Pancreas (tissue), 10 donors: ENCODE measurements around the gene UBALD1. TPM values are rescaled to one million over a fixed set of nuclear protein-coding genes. Genes with fewer than 3 reads are reported as not detected.

ENCODE experiments used
- ATAC-seq, 4 donors: fragments of 200-7000 bp; cut with Tn5 transposase; one replicate each; pipeline versions ENCODE4 v1.8.0 to v1.9.1; 2020; ENCODE audit warnings: mild to moderate bottlenecking in 4 of 4, moderate library complexity in 4 of 4
- DNase-seq, 6 donors: peaks; one replicate each; pipeline ENCODE4 v3.0.0-alpha.2; 2020
- FAIRE-seq: peaks from 2 replicates; lab custom pipeline; 2012; peaks lifted over from hg19 to GRCh38; lab: Jason Lieb, UNC
- H3K27ac ChIP-seq, 4 donors: fragments of 200-600 bp; sonication (generic); 1 replicate in 3 of 4; 2 replicates in 1 of 4; pipeline versions ENCODE4 v1.5.0 to v1.8.0; 2020
- H3K27me3 ChIP-seq, 4 donors: fragments of 200-600 bp; one replicate each; pipeline ENCODE4 v1.8.0; 2021
- H3K36me3 ChIP-seq, 3 donors: fragments of 200-600 bp; sonication (generic) in 1 of 3; one replicate each; pipeline versions ENCODE4 v1.5.0 to v1.8.0; 2020 to 2021
- H3K4me1 ChIP-seq, 3 donors: fragments of 200-600 bp; one replicate each; pipeline ENCODE4 v1.8.0; 2021
- H3K4me3 ChIP-seq, 4 donors: fragments of 200-600 bp; sonication (generic) in 2 of 4; one replicate each; pipeline versions ENCODE4 v1.5.0 to v1.8.0; 2020 to 2021
- H3K9me3 ChIP-seq, 4 donors: fragments of 200-600 bp; one replicate each; pipeline ENCODE4 v1.8.0; 2021
- WGBS, 2 donors: extraction: QIAGEN DNeasy Blood & Tissue Kit; methylation state at CpG; one replicate each; pipeline ENCODE4 v1.1.7; 2013; 5-methylcytosine and 5-hydroxymethylcytosine counted together
- intact Hi-C, 3 donors: fragments of 100-400 bp; cut with DNase I; formaldehyde crosslinking; loops; one replicate each; pipeline versions ENCODE4 v1.11.1 to v1.14.2; 2022
- polyA plus RNA-seq, 2 donors: library from polyadenylated mRNA; stranded (reverse); fragments of 200-250 nt; gene quantifications; one replicate each; pipeline ENCODE4 v1.2.3, GENCODE V29; 2013
- total RNA-seq, 6 donors: library from RNA; stranded (reverse); fragmentation: NEBNext Ultra II Directional in 4 of 6; extraction: Animal tissue kit (Norgen Biotek cat#: 25700) in 4 of 6; gene quantifications; one replicate each; pipeline versions ENCODE4 v1.2.1 to v1.2.4, GENCODE V29; 2021 to 2023
- TF ChIP-seq, protein P1 (sequence below), 4 donors: fragments of 200-600 bp; sonication (generic) in 3 of 4; IDR thresholded peaks; one replicate each; pipeline versions ENCODE4 v1.5.0 to v1.8.0; 2021; ENCODE audit warnings: antibody characterized with exemption in 4 of 4
- donor health status: healthy with polysubstance abuse.
- donor health status: DM: no; HTN: no; CAD: no; lungs with moderate emphysema.
- donor health status: DM: no; HTN: no; CAD: no.
- donor health status: control.
- donor health status: control.
- donor health status: Bipolar disorder and iron deficiency.
- donor health status: DM: yes; HTN: yes; CAD: no.
- donor health status: DM: no; HTN: no; CAD: no.
- donor health status: DM: no; HTN: no; CAD: no.
- donor health status: DM: yes; HTN: yes; CAD: no.

Gene UBALD1
- total and polyA plus RNA-seq, 8 donors: 9.1 to 42.5 (median 17.1) TPM

DNA sequence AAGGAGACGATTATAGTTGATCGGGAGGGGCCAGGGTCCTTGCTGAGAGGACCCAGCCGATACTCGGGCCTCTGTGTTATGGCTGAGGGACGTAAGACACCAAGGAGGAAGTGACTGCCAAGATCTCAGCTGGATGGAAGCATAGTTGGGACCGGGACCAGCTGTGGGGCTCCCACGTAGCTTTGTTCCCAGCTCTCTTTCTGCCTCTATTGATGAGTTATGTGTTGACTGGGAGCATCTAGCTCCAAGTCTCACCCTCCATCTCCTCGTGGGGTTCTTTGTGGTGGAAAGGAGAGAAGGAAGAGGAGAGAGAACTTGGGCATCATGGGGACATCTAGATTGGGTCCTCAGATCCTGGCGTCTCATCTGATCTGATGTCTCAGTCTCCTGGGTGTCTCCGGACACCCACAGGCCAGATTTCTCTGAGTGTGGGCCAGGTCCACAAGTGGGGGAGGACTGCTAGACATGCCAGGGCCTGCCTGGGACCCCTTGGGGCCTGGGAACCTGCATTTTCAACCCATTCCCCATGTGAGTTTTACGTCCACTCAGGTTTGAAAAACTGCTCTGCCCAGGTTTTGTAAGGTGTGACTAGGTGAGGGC is 11.0 kb upstream of the UBALD1 start:
- H3K9me3 ChIP-seq: no peaks in the 10 kb centered on the region
- H3K36me3 ChIP-seq: no peaks in the 10 kb centered on the region
- 4 to 6% methylated on average over 11 of the region's 11 CpGs for WGBS, 2 donors
- H3K27me3 ChIP-seq: no peaks in the 10 kb centered on the region
- FAIRE-seq: no peak
- DNase-seq: peak in 1 of 6 donors; percentile 54
- H3K27ac ChIP-seq: peak overlapping the region; percentile 92 to 97 (median 94)
- intact Hi-C loops: no loop called here
- TF ChIP-seq, protein P1, sequence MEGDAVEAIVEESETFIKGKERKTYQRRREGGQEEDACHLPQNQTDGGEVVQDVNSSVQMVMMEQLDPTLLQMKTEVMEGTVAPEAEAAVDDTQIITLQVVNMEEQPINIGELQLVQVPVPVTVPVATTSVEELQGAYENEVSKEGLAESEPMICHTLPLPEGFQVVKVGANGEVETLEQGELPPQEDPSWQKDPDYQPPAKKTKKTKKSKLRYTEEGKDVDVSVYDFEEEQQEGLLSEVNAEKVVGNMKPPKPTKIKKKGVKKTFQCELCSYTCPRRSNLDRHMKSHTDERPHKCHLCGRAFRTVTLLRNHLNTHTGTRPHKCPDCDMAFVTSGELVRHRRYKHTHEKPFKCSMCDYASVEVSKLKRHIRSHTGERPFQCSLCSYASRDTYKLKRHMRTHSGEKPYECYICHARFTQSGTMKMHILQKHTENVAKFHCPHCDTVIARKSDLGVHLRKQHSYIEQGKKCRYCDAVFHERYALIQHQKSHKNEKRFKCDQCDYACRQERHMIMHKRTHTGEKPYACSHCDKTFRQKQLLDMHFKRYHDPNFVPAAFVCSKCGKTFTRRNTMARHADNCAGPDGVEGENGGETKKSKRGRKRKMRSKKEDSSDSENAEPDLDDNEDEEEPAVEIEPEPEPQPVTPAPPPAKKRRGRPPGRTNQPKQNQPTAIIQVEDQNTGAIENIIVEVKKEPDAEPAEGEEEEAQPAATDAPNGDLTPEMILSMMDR (IDR thresholded peaks at IDR 0.05): no peak
- peak; percentile 26 to 35 (median 32) for ATAC-seq
- peaks cover 8 to 19% (median 10%) of the 10 kb centered on the region in 3 donors for H3K4me1 ChIP-seq
- peak overlapping the region; percentile 87 to 99 (median 98) for H3K4me3 ChIP-seq

DNA sequence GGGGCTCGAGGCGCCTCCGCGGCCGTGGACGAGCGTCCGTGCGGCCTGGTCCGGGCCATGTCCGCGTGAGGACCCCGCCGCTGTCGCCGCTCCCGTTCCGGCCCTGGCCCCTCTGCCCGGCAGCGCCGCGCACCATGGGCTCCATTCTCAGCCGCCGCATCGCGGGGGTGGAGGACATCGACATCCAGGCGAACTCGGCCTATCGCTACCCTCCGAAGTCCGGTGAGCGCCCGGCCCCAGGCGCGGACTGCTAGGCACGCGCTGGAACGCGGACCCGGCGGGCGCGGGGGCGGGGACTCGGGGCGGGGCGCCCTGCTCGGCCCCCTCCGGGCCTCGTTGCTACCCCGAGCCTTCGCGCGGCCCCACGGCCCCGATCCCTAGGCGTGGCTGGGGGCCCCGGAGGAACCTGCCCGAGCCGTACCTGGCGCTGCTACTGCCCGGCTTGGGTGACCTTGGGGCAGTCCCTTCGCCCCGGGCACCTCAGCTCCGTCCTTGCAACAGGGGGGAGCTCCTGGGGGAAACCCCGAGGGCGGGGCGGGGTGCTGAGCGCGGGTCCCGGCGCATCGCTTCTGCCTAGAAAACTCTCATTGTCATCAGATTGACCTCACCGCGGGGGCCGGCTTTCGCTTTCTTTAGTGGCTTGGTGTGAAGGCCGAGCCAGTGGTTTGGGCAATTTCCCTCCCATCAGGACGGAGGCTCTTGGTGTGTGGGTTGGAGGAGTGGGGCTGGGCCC is 10.3 kb upstream of the UBALD1 start:
- Histone ChIP-seq H3K27ac (peak overlapping the region; percentile 92 to 97 (median 94)), H3K27me3 (no peaks in the 10 kb centered on the region), H3K36me3 (no peaks in the 10 kb centered on the region), H3K4me3 (peak overlapping the region; percentile 87 to 99 (median 98)), H3K9me3 (no peaks in the 10 kb centered on the region), H3K4me1 (peaks cover 8 to 19% (median 10%) of the 10 kb centered on the region in 3 donors)
- DNase-seq: peak in 5 of 6 donors; percentile 57 to 87 (median 67)
- 0% methylated on average over 41 to 80 of the region's 80 CpGs for WGBS, 2 donors
- FAIRE-seq: no peak
- TF ChIP-seq, protein P1 (IDR thresholded peaks at IDR 0.05): no peak
- intact Hi-C loops: no loop called here
- ATAC-seq: peak; percentile 25 to 56 (median 32)

DNA sequence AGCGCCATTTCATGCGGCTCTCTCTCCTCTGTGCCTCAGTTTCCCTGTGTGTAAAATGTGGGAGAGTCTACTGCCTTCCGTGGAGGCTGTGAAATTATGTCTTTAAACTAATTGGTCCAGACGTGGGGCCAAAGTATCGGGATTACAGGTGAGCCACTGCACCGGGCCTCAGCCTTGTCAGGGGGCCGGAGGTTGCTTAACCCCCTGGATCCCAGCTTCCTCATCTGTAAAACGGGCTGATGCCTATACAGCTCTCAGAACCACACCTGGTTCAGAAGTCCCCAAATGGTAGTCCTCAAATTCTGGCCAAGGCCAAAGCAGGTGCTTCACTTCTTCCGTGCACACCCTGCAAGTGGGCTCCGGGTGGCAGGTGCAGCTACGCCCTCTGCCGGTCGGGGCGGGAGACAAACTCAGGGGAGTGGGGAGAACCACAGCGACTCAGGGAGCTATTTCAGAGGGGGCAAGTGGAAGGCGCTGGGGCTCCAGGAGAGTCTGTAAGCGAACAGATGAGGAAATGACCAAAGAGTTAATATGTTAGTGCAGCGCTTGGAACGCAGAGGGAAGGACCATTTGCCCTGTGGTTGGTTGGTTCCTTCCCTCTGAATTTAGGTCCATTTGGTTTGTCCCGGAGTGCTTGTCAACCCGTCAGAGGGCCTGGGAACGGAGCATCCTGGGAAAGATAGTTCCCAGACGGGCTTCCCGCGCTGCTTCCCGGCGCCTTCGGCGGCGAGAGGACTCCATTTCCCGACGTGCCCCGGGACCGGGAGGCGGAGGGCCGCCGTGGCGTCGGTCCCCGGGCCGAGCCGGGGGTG is 9.5 kb upstream of the UBALD1 start, which contains the start of gene MGRN1:
TSS of gene MGRN1 (plus strand) at position 812 of the 812 bp plus-strand sequence. CDS start 135 bp downstream, outside the sequence.
- peak within 1 kb of the TSS; percentile 92 to 97 (median 94) for H3K27ac ChIP-seq
- DNase-seq (peak; percentile 95 to 98 (median 96)), ATAC-seq (peak; percentile 93 to 97 (median 96)), FAIRE-seq (no peak)
- TF ChIP-seq, protein P1 (IDR thresholded peaks at IDR 0.05): peak; percentile 70 to 89 (median 84)
- no peaks in the 10 kb centered on the region for H3K9me3 ChIP-seq
- H3K4me3 ChIP-seq: peak within 1 kb of the TSS; percentile 87 to 99 (median 98)
- no peaks in the 10 kb centered on the region for H3K36me3 ChIP-seq
- peaks cover 8 to 19% (median 10%) of the 10 kb centered on the region in 3 donors for H3K4me1 ChIP-seq
- WGBS, 2 donors: 6 to 7% methylated on average over 35 to 42 of the region's 42 CpGs
- H3K27me3 ChIP-seq: no peaks in the 10 kb centered on the region
- intact Hi-C loops: no loop called here

DNA sequence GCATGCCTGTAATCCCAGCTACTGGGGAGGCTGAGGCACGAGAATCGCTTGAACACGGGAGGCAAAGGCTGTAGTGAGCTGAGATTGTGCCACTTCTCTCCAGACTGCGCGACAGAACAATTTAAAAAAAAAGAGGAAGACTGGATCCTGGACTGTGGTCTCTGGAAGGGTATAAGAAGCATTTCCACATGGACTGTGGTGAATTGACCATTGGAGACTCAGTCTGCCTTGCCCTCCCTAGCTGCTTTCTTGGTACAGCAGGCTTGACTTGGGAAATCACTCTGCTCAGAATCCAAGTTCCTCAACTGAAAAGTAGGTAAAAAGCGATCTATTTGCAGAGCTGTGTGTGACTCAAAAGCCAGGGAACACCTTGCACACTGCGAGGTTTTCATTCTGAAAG is 8.9 kb upstream of the UBALD1 start:
- DNase-seq (no peak), ATAC-seq (no peak), FAIRE-seq (no peak)
- Histone ChIP-seq H3K4me3 (no peak overlapping the region), H3K27ac (no peak overlapping the region), H3K36me3 (no peaks in the 10 kb centered on the region), H3K4me1 (peaks cover 10 to 23% (median 12%) of the 10 kb centered on the region in 3 donors), H3K9me3 (no peaks in the 10 kb centered on the region), H3K27me3 (no peaks in the 10 kb centered on the region)
- 83 to 88% methylated on average over 7 of the region's 7 CpGs for WGBS, 2 donors
- intact Hi-C loops: no loop called here
- TF ChIP-seq, protein P1 (IDR thresholded peaks at IDR 0.05): no peak
